OCI-LY1 (cell line): ENCODE measurements around the gene ADCY2.

Experiments used
- CTCF ChIP-seq: fragments of 200-600 bp; sonication (generic), shearing (Covaris generic); IDR thresholded peaks from 2 replicates; pipeline ENCODE4 v1.5.1; 2017; ENCODE audit warnings: mild to moderate bottlenecking, antibody characterized with exemption, low read length, moderate library complexity, mixed read lengths
- EZH2 ChIP-seq: fragments of 200-600 bp; sonication (generic), shearing (Covaris generic); IDR thresholded peaks from 2 replicates; pipeline ENCODE4 v1.8.0; 2017; ENCODE audit warnings: borderline replicate concordance, mixed run types, mild to moderate bottlenecking, antibody characterized with exemption, low read length, moderate library complexity, mixed read lengths

- no peak for TF ChIP-seq EZH2
- no peak for TF ChIP-seq CTCF
Observed at GRCh38 chr5:7541898-7542297, 146.0 kb downstream of the ADCY2 start.
